Right renal cortex interstitium (tissue), 3 donors: ENCODE results near the gene SLC47A2. TPM values are rescaled to one million over a fixed set of nuclear protein-coding genes. Genes with fewer than 3 reads are reported as not detected.
A peak's percentile ranks its signal among the peaks of the same experiment; 100 is the strongest.
"Not testable (repeated sequence)": the region's sequence is repeated elsewhere in the genome, so short reads cannot be mapped to it uniquely, and the experiment has no call there.

Source experiments
- DNase-seq, 3 donors: peaks; one replicate each; pipeline ENCODE4 v3.0.0-alpha.2; 2013; ENCODE audit warnings: low read depth in 3 of 3, low spot score in 2 of 3
- polyA plus RNA-seq, 3 donors: library from polyadenylated mRNA; unstranded; fragments of 120-200 nt; gene quantifications; one replicate each; pipeline ENCODE4 v1.2.1, GENCODE V29; 2013; ENCODE audit not compliant: insufficient read length in 3 of 3

SLC47A2 gene
- polyA plus RNA-seq, 3 donors = 5.9 to 7.4 (median 7.0) TPM

DNA sequence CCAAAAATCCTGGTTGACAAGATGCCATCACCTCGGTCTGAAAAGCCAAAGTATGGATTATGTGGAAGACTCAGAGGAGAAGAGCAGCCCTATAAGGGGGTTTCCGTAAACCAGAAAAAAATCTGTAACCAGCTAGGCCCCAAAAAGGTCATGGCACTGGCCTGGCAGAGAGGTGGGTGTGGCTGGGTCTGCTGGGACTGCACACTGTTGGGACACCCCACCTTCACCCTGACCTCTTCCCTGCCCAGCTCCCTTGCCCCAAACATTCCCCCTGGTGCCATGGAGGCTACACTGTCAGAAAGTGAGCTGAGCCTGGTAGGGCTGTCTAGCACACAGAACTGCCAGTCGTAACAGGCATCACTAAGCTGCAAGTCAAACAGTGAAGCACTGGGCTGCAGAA lies 6.5 kb downstream of the SLC47A2 start:
- no peak for DNase-seq

DNA sequence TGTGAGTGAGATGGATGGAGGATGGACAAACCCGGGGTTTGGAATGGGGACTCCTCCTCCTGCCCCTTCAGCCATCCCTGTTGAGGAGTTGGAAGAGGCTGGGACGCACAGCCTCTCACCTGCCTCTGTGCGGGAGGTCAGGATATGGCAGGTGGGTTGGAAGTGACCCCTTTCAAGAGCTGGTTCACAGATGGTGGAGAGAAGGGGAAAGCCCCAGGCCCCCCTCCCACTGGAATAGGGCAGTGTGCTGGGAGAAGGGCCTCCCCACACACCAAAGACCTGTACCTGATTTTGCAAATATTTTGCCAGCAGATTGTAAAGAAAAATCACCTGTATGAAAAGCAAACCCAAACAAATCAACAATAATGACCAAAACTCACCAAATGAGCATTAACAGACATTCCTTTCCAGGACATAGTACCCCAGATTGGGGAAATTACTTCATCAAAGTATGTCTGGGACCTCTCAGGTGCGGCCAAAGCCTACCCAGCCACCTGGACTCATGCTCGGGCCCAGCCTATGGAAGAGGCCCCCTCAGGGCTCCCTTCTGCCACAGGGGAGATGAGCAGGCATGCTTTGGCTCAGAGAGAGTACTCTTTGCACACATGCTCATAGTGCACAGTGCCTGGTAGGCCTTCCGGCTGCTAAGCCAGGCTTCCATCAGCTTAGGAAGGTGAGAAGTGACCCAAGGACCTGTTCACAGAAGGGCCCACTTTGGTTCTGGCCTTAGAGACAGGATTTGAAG lies 7.8 kb downstream of the SLC47A2 start:
- no peak for DNase-seq

DNA sequence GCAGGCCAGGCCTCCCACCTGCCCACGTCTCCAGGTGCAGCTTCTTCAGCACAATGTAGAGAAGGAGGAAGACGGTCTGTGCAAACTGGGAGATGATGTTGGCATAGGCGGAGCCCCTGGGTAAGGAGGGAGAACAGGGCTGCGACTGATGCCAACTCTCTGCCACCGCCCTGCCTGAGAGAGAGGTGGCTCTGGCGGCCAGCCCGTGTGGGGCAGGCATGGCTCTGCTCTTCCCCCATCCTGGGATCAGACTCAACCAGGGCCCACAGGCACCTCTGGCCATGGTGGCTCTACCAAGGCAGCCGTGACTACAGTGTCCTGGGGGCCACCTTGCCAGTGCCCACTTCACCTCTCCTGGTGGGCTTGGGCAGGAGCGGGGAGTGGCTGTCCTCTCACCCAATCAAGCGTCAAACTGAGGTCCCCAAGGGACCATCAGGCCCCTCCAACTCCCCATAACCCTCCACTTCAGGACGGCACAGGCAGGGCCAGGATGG lies 8.6 kb downstream of the SLC47A2 start:
- DNase-seq = no peak

DNA sequence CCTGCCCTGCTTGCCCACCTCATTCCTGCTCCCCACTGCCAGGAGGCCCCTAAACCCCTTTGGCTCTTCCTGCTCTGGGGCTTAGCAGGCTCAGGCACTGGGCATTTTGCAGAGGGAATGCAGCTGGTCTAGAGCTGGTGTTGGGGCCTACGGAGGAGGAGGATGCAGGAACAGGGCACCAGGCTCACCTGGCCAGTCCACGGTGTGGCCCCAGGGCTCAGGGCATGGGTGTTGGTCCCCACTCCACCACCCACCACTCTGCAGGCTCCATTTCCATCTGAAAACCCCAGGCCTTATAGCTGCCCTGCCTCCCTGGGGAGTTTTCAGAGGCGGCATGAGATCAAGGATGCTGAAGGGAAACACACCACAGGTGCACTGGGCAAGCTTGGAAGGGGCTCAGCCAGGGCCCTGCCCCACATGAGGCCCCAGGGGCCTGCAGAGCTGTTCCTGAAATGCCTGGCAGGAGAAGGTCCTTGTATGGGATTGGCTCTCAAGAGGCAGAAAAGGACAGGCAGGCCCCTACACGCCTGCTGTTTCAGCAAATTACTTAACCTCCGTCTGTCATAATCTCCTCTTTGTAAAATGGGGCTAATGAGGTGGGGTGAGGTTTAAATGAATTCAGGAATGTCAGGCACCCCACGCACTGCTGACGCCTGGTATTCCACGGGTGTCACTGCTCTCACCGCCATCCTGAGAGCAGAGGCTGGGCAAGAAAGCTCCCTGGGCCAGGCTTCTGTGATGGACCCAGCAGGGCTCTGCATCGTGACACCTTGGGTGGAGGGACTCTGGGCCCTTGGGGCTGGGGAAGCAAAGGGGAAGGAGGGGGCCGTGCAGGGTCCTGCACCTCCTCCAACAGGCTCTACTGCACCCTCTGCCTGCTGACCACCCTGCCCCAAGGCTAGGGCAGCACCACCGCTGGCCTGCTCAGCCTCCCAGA lies 9.3 kb downstream of the SLC47A2 start:
- DNase-seq = no peak

DNA sequence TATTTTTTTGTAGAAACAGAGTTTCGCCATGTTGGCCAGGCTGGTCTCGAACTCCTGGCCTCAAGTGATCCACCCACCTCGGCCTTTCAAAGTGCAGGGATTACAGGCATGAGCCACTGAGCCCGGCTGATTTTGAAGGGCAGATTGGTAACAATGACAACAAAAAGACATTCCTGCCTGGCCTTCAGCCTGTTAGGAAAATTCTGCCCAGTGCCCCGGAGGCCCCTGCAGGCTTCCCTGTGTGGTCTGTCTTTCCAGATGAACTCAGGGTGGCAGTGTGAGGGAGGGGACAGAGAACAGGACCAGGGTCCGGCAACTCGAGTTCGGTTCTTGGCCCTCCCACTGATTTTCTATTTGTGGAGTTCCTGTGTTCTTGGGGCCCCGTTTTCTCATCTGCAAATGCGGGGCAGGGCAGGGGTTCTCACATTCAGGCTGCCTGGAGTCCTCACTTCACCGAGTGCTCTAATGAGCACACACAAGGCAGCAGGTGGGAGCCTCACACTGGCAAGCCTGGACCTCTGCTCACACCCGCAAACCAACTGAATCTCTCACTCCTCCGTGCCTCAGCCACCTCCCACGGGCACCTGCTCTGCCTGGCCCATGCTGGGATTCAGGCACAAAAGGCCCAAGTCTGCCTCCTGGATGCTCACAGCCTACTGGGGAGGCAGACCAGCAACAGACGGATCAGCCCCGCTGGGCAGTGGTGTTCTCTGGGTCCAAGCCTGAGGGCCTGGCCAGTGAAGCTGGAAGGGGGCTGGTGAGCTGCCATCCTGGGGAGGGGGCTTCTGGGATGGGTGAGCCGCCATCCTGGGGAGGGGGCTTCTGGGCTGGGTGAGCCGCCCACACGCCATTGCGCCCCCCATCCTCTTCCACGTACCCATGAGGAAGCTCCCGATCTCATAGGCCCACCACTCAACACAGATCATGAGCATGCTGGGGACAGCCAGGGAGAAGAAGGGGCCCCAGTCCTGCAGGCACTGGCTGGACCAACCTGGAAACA lies 10.3 kb downstream of the SLC47A2 start:
- DNase-seq = no peak

DNA sequence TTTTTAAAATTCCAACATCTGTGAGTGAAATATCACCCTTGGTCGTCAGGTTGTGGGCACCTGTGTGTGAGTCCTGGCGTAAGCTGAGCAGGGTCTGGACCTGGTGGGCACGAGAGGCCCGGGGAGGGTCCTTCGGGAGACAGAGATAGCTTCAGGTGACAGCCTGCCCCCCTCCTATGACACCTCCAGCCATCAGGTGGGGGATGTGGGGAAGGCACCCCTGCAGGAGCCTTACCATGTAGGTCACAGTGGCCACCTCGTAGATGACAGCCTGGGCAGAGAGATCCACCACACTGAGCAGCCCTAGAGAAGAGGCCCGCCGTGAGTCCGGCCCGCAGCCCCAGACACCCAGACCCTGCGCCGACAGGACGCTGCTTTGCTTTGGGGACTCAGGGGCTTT lies 11.2 kb downstream of the SLC47A2 start:
- DNase-seq = no peak

DNA sequence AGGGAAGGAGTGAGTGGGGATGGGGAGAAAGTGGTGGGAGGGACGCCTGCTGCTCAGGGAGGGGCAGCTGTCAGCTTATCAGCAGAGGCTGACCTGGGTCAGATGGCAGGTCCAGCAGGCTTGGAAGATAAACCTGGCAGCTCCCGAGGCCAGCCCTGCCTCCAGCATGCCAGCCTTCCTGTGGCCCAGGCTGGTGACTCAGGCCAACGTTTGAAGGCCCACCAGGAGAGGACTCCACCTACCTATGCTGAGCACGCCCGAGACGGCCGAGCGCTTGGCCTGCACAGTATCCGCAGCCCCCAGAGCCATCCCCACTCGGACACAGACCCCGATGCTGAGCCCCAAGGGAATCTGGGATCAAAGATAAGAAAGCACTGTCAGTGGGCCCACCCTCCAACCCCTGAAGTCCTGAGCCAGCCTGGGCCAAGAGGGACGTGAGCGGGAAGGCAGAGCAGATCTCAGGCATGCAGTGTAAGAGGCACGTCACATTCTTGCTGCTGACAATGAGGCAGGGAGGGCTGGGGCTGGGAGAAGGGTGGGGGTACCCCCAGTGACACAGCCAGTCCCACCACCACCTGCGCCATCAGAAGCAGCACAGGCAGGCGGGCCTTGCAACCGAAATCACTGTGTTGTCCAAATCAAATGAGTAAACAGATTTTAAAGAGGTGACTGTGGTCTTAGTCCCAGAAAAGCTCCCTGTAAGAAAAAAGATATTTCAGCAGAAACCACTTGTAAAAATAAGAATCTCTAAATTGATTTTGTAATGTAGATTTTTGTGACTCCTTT lies 12.4 kb downstream of the SLC47A2 start:
- DNase-seq = no peak

DNA sequence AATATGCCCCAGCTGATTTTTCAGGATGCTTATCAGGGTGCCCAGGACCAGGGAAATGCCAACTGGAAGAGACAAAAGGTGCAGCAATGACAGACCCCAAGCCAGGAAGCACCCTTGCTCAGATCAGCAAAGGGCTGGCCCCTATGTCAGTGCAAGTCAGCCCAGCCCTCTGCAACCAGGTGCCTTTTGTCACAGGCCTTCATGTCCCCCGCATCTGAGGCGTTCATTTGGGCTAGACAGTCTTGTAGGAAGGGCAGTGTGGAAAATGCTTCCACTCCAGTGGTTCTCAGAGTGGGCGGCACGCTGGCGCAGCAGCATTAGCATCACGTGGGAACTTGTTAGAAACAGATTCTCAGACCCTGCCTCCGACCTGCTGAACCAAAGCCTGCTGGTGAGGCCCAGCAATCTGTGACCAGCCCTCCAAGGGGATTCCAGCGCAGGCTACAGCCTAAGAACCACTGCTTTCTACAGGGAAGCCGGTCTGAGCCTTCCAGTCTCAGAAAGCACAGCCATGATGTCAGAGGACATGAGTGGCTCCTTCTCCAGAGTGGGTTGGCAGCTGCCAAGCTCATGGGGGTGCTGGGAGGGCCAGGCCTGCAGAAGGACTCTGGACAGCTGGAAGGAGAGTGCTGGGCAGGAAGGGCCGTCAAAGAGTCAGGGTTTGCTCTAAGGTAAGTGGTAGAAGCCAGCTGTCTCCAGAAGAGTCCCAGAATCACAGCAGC lies 13.1 kb downstream of the SLC47A2 start:
- peak in 1 of 3 donors; percentile 61 for DNase-seq

DNA sequence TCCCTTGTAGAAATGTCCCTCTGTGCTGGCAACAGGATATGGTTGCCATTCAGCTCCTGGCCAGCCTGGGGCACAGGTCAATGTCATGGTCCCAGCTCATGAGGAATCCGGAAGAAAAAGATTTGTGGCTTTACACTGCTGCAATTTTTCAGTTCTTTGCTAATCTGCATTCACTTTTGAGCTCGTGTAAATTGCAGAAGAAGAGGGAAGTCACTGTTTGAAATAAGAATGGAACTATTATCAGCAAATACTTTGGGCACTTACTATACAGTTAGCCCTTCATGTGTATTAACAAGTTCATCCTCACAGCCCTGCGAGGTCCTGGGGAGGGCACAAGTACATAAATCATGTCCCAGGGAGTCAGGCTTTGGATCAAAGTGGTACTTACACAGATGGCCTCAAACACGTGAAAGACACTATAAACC lies 14.2 kb downstream of the SLC47A2 start:
- DNase-seq = peak in 1 of 3 donors; percentile 27

DNA sequence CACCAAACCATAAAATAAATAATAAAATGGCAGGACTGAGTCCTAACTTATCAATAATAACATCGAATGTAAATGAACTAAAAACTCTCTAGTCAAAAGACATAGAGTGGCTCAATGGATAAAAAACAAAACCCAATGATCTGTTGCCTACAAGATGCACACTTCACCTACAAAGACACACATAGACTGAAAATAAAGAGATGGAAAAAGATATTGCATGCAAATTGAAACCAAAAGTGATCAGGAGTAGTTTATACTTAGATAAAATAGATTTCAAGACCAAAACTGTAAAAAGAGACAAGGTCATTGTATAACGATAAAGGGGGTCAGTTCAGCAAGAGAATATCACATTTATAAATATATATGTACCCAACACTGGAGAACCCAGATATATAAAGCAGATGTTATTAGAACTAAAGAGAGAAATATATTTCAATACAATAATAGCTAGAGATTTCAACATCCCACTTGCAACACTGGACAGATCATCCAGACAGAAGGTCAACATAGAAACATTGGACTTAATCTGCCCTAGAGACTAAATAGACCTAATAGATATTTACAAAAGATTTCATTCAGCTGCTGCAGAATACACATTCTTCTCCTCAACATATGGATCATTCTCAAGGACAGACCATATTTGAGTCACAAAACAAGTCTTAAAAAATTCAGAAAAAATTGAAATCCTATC lies 29.8 kb downstream of the SLC47A2 start:
- no peak for DNase-seq

DNA sequence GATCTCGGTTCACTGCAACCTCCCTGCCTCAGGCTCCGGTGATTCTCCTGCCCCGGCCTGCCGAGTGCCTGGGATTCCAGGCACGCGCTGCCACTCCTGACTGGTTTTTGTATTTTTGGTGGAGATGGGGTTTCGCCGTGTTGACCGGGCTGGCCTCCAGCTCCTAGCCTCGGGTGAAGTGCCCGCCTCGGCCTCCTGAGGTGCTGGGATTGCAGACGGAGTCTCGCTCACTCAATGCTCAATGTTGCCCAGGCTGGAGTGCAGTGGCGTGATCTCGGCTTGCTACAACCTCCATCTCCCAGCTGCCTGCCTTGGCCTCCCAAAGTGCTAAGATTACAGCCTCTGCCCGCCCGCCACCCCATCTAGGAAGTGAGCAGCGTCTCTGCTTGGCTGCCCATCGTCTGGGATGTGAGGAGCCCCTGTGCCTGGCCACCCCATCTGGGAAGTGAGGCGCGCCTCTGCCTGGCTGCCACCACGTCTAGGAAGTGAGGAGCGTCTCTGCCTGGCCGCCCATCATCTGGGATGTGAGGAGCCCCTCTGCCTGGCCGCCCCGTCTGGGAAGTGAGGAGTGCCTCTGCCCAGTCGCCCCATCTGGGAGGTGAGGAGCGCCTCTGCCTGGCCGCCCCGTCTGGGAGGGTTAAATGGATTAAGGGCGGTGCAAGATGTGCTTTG lies 31.3 kb downstream of the SLC47A2 start:
- not testable (repeated sequence) for DNase-seq

DNA sequence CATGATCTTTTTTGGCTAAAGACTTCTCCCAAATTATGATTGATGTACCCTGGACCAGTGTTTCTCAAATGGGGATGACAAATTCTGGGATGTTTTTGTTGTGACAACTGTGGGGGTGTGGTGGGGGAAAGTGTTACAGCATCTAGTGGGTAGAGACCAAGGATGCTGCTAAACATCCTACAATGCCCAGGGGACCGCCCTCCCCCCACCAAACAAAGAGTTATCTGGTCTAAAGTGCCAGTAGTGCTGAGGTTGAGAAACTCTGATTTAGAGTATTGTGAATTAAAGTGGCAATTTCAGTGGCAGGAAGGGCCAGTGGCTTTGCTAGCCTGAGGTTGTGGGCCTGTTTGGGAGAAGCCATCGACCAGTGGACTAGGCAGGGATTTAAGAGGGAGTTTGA lies 33.3 kb downstream of the SLC47A2 start:
- DNase-seq = no peak

DNA sequence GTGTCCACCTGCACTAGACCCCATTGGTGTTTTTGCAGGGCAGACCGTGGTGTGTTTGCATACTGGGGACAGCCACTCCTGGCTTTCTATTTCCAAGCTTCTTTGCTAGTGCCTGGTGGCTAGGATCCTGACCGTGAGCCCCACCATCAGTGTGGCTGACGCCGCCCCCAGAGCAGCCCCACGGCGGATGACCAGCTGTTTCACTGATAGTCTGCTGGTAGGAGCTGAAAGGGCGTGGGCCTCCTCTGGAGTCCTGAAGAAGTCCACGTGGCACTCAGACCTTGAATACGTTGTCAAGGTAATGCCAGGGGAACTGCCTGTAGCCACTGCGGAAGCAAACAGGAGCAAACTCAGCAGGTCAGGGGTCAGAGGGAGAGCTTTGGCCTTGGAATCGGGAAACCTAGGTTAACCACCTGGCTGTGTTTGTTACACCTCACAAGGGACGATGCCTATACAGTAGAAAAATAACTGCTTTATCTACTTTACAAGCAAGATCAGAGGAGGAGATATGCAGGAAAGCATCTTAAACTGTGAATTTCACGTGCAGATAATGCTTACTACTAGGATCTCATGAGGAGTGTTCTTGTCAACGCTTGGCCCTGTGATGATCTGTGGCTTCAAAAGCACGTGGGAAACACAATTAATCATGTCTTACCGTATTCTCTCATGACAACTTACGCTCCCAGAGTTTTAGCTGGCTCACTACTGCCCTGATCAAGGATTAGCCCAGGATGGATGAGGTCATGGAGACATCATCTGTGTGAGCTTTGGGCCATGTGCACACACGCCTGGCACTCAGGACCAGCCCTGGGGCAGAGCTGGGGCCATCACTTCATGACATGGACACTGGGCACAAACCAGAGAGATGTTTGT lies 37.6 kb downstream of the SLC47A2 start:
- no peak for DNase-seq

DNA sequence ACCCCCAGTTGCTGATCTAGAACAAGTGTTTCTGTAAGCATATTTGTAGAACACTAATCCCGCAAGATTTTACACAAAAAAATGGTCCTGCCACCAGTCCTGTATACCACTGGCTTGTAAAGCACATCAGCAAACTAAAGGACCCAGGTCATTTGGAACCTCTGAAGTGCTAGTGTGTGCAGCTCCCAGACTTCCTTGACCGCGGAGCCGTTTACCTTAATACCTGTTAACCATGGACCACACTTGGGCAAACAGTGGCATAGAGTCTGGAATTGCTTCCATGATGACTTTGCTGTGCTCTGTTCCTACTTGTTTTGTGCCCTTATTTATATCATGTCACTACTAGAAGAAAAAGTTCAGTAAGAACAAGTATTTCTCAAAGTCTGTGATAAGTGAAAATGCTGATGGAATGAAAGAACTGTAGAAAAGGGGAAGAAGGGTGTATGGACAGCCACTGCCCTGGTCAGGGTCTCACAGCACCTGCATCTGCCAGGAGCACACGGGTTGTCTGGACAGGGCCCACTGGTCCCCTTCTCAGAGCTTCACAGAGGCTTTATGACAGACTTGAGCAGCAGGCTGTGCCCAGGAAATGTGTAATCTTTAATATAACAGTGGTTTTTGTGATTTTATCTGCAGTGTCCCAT lies 38.5 kb downstream of the SLC47A2 start:
- DNase-seq = no peak

DNA sequence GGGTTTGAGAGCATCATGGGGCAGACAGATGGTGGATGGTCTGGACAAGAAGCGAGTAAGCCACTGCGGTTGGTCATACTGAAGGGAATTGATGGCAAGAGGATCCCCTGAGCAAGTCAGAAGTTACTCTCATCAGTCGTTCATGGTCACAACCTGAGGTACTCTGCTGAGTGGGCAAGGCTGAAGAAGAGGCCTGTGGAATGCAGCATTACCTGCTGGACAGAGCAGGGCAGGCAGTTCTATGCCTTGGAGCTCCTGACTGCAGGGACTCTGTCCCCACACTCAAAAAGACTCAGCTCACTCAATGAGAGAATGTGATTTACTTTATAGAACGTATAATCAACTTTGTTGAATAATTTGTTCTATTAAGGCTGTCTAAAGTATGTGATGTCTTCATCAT lies 39.5 kb downstream of the SLC47A2 start:
- no peak for DNase-seq

DNA sequence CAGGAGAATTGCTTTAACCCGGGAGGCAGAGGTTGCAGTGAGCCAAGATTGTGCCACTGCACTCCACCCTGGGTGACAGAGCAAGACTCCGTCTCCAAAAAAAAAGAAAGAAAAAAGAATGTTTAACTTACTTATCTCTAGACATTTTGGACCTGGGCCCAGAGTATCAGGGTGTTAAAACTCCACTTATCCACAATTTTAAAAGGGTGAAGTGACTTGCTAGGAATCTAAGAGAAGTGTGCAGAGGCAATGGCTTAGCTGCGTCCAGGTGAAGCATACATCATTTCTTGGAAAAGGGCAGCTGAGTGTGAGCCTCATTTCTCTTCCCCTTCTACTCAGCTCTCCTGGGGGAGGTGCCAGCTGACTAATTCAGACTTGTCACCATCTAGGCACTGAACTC lies 42.8 kb downstream of the SLC47A2 start:
- no peak for DNase-seq
